ENCODE data around the gene CELA2B.

DNA sequence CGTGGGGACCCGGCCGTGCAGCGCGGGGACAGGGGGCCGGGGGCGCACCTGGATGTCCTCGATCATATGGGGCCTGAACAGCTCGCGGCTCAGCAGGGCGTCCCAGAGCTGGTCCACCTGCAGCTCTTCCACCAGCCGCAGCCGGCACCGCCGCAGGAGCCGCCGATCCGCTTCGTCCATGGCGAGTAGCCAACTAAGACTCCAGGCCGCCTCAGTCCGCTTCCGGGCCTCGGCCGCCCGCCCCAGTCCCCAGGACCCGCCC lies 48.0 kb downstream of the CELA2B start, which contains the start of gene CASP9:
- TF ChIP-seq, protein P1, sequence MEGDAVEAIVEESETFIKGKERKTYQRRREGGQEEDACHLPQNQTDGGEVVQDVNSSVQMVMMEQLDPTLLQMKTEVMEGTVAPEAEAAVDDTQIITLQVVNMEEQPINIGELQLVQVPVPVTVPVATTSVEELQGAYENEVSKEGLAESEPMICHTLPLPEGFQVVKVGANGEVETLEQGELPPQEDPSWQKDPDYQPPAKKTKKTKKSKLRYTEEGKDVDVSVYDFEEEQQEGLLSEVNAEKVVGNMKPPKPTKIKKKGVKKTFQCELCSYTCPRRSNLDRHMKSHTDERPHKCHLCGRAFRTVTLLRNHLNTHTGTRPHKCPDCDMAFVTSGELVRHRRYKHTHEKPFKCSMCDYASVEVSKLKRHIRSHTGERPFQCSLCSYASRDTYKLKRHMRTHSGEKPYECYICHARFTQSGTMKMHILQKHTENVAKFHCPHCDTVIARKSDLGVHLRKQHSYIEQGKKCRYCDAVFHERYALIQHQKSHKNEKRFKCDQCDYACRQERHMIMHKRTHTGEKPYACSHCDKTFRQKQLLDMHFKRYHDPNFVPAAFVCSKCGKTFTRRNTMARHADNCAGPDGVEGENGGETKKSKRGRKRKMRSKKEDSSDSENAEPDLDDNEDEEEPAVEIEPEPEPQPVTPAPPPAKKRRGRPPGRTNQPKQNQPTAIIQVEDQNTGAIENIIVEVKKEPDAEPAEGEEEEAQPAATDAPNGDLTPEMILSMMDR (IDR thresholded peaks at IDR 0.05) = no peak
- TF ChIP-seq POLR2A (IDR thresholded peaks at IDR 0.05; ENCODE audit: low read depth) (no peak), EP300 (IDR thresholded peaks at IDR 0.05) (no peak)

Data from esophagus muscularis mucosa (tissue), 4 donors.